ENCODE measurements around the gene RPL11.

- no peak for TF ChIP-seq CTCF (IDR thresholded peaks at IDR 0.05)
- TF ChIP-seq POLR2A (IDR thresholded peaks at IDR 0.05), result no peak
- TF ChIP-seq POLR2AphosphoS5 (IDR thresholded peaks at IDR 0.05), result no peak
- no peak for TF ChIP-seq EP300 (IDR thresholded peaks at IDR 0.05)
Observed at GRCh38 chr1:23673086-23673813, 18.4 kb upstream of the RPL11 start.
